GM15510 (cell line): ENCODE data around the gene GSTO2.

ENCODE experiments used
- POLR2A ChIP-seq: IDR thresholded peaks from 3 replicates; pipeline ENCODE4 v1.6.1; 2011; ENCODE audit warnings: borderline replicate concordance; ENCODE audit not compliant: insufficient read length; ENCODE audit errors: extremely low read depth

Gene GSTO2

DNA sequence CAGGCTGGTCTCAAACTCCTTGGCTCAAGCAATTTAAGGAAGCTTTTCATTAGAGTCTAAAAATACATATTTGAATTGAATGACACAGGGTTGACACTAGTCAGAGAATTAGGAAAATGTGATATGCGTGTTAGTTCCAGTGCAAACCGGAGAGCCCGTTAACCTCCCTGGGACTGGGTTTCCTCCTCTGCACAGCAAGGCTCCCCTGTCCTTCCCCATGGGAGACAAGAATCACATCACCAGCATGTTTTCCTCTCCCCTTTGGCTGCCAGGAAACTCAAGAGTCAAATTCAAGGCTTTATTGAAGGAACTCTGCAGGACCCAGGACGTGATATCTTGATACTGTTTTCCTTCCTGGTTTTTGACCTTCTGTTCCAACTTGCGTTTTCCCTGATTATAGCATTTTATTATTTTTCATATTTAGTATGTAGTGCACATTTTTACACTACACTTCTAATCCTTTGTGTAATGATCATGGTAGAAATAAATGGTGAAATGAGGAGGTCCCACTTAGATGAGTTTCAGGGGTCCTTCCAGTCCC is 24.9 kb downstream of the GSTO2 start:
- TF ChIP-seq POLR2A = no peak

DNA sequence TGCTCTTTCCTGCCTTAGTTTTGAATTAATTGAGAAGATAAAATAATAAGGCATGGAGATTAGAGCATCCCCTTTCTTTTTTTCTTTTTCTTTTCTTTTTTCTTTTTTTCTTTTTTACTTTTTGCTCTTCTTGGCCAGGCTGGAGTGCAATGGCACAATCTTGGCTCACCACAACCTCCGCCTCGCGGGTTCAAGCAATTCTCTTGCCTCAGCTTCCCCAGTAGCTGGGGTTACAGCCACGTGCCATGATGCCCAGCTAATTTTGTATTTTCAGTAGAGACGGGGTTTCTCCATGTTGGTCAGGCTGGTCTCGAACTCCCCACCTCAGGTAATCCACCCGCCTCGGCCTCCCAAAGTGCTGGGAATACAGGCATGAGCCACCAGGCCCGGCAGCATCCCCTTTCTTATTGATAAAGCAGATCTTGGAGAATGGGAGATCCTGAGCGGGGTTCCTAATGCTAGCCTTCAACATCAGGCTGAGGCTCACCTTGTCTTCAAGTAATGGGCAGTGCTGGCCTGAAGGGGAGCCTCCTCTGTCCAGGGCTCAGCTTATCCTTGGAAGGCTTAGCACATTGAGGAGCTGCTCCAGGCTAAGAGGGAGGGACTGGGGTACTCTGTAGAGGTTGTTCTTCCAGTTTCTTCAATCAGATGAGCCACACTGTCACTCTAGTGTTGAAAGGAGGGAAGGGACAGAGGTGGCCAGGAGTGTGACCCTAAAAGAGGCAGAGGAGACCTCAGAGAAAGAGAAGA is 27.9 kb downstream of the GSTO2 start:
- no peak for TF ChIP-seq POLR2A

DNA sequence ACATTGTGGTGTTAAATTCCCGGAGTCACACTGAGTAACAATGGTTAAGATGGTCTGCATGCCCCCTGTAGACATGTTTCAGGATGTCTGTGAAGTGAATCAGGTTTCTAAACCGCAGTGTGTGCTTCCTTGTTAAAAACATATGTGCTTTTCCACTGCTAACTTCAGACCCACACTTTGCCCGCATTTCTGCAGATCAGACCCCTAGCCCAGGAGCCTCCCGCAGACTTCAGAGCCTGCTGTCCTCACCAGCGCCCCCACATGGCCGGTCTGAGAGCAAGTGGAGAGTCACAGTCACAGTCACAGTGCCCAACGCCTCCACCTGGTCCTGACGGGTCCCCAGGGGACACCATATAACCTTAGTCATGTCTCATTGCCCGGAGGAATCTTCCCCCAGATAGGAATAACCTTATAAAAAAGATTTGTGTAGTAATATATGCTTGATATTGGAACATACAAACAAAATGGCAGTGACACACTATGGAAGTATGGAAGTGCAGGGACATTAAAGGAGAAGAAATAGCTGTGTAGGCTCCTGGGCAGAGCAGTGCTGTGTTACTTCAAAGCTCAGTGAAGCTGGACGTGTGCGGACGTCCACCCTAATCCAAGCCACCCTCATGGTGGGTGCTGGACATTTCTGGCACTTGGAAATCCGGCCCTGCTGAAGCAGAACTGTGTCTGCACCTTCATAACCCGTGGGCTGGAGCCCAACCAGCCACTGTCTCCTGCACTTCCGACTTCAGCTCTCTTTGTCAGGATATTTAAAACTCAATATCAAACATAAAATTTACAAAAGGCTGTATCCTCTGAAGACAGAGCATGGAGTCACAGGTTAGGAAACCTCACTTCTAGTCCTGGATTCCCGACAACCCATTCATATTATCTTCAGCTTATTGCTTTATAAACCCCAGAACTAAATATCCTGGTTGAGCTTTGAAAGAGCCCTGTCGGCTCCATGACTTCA is 29.0 kb downstream of the GSTO2 start:
- TF ChIP-seq POLR2A = no peak

DNA sequence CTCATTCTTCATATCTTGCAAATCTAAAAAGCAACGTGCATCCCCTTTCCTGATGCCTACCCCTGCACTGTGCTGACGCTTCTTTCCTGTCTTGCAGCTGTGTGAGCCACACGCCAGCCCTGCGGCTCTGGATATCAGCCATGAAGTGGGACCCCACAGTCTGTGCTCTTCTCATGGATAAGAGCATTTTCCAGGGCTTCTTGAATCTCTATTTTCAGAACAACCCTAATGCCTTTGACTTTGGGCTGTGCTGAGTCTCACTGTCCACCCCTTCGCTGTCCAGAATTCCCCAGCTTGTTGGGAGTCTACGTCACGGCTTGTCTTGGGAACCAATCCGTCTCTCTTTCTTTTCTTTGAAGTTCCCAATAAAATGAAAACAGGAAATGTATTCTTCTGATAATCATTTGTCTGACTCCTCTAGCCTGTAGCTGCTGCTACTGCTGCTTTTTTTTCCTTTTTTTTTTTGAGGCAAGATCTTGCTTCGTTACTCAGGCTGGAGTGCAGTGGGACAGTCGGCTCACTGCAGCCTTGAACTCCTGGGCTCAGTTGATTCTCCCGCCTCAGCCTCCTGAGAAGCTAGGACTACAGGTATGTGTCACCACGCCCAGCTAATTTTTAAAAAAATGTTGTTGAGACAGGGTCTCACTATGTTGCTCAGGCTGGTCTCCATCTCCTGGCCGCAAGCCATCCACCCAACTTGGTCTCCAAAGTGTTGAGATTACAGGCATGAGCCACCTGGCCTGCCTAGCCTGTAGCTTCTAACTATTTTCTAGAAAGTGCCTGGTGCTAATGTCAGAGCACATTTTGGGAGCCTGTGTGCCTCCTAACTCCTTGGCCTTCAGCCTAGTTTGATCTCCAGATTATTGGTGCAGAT is 30.3 kb downstream of the GSTO2 start:
- no peak for TF ChIP-seq POLR2A

DNA sequence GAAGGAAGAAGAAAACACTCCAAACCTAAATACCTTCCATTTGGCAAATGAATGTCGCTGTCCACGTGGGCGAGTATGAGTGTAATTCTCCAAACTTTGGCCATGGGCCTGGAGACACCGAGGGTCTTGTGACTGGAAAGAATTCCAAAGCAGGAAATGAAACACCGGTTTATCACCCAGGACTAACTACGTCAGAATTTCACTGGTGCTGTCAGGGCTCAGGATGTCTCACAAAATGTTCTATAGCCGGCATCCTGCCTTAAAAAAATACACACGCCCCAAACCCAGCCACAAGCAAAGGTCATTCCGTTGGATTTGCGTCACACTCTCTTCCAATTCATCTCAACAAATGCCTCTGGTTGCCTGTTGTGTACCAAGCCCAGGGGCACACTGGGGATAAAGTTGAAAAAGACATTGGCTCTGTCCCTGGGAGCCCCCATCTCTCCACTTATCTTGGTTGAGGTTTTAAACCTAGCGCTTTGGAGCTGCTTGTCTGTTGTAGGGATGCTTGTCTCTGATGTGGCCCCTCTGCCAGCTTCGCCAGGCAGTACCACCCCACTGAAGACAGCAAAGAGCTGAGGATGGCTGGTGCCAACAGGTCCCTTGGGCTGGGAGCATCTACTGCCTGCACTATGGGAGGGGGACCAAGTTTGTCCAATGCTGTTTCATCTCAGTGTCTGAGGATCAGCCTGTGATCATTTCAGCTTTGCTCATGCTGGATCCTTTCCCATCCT is 31.2 kb downstream of the GSTO2 start:
- no peak for TF ChIP-seq POLR2A

DNA sequence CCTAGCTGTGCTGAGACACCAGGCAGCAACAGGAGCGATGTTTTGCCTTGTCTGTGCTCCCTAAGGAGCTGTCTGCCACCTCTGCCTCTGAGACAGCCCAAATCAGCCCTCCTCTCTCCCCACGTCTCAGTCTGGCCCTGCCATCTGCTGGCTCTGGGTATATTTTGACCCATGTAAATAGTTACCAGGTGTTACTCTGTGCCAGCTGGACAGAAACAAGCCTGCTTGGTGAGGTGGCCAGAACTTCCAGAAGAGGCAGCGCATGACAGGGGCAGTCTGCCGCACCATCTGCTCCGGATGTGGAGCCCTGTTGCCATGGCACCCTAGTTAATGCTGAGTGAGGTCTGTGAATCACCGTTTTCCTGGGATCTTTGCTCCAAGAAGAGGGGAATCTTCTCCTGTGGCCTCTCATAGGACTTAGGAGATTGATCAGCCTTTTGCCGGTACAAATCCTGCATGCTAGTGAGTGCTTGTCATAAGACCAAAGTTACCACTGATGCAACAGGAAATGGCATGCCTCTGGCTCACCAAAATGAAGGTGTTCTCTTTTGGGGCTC is 31.8 kb downstream of the GSTO2 start:
- no peak for TF ChIP-seq POLR2A

DNA sequence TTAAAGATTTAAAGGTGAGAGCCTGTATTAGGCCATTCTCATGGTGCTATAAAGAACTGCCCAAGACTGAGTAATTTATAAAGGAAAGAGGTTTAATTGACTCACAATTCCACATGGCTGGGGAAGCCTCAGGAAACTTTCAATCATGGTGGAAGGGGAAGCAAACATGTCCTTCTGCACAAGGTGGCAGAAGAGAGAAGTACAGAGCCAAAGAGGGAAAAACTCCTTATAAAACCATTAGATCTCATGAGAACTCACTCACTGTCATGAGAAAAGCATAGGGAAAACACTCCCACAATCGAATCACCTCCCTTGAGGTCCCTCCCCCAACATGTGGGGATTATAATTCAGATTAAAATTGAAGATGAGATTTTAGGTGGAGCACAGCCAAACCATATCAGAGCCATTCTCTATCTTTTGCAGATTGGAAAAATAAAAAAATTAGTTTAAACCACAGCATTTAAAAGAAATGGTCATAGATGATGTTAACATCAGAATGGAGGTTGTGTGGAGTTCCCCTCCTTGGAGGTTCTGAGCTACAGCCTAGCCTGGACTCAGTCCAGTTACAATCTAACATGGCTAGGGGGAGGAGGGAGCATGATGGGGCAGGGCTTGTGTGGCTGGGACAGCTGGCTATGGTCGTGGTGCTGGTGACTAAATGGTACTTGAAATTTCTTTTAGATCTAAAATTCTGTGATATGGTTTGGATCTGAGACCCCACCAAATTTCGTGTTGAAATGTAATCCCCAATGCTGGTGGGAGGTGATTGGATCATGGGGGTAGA is 33.1 kb downstream of the GSTO2 start:
- TF ChIP-seq POLR2A = no peak

DNA sequence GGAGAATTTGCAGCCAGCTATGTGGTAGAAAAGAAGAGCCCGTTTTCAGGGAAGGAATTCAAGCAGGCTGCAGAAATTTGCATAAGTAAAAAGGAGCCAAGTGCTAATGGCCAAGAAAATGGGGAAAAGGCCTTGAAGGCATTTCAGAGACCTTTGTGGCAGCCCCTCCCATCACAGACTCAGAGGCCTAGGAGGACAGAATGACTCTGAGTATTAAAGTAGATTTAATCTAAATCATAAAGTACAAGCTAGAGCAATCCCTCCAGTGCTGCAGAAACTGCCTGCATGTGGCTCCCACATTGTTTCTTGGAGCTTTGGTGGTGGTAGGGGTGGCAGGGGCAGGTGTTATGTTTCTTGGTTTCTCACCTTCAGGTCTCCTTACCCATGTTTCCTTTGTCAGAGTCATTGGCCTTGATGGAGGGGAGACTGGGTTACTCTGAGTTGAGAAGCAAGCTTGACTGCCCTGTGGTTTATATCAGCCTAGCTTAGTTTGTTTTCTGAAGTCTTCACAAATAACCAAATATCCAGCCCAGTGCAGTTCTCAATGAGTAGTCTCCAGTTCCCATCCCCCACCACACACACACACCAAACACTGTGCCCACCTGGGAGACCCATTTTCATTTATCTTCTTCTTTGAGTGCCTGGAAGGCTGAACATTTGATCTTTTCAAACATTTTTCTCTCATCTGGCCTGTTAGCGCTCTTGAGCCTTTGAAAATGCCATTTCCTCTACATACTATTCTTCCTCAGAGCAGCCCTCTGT is 34.8 kb downstream of the GSTO2 start:
- no peak for TF ChIP-seq POLR2A

DNA sequence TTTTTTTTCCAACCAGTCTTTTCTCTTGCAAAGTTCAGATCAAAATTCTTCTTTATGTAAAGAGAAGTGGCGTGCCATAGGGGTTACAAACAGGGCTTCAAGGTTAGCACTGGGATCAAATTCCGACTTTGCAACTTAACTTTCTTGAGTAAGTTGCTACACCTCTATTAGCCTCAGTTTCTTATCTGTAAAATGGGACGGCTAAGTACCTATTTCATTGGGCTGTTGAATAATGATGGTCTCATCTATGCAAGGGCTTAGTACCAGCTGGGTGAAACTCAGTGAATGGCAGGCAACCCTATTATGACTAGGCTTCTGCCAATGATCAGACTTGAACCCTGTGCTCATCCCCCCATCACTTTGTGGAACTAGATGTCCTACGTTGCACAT is 35.4 kb downstream of the GSTO2 start:
- no peak for TF ChIP-seq POLR2A

DNA sequence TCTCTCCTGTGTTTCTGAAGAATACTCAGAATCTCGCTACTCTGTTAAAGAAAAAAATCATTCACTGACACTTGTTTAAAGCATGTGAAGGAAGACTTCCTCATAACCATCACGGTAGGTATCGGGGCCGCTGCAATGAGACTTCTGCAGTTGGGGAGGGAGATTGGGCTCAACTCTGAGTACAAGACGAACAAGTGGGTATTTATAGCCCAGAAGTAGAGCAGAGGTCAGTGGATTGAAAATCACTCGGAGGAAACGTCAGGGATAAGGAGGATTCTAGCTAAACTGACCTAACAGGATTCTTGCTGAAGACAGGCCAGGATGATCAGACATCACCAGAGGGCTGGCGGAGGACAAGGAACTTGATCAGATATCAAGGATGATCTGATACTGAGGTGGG is 35.9 kb downstream of the GSTO2 start:
- no peak for TF ChIP-seq POLR2A

DNA sequence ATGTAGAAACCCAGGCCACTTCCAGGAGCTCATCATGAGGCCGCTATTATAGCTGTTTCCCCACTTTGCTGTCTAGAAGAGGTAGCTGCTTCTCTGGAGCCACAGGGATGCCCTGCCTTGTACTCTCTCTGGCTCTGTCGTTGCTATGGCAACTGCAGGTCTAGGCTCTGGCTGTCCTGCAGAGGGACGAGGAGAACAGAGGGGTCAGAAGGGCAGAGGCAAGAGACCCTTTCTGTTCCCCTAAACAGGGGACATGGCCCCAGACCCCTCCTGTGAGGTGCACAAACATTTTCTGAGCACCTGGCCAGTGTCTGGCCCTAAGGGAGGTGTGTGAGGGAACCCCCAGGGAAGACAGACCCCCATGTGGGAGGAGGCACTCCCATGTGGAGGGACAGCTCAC is 37.9 kb downstream of the GSTO2 start:
- no peak for TF ChIP-seq POLR2A
